H9 (cell line): Measurements from ENCODE around the gene MAPKAPK2. TPM values are rescaled to one million over a fixed set of nuclear protein-coding genes. Genes with fewer than 3 reads are reported as not detected.

ENCODE experiments used
- DNase-seq: peaks from one replicate; pipeline ENCODE4 v3.0.0-alpha.2; 2017
- H2AFZ ChIP-seq: one replicate; pipeline ENCODE4 v1.6.1; 2013; ENCODE audit warnings: mild to moderate bottlenecking, low read length, control low read depth, moderate library complexity
- H2AK5ac ChIP-seq: 2 replicates; pipeline ENCODE4 v1.6.1; 2013; ENCODE audit warnings: low read length, control low read depth, mixed read lengths; ENCODE audit not compliant: insufficient read length
- H2BK120ac ChIP-seq: one replicate; pipeline ENCODE4 v1.6.1; 2013; ENCODE audit warnings: low read depth, mild to moderate bottlenecking, low read length, control low read depth, inconsistent platforms; ENCODE audit not compliant: poor library complexity, severe bottlenecking
- H2BK12ac ChIP-seq: 2 replicates; pipeline ENCODE4 v1.6.1; 2013; ENCODE audit warnings: low read length, control low read depth, mixed read lengths, low read depth; ENCODE audit not compliant: insufficient read length
- H2BK15ac ChIP-seq: 2 replicates; pipeline ENCODE4 v1.6.1; 2013; ENCODE audit warnings: low read depth, low read length, control low read depth
- H2BK20ac ChIP-seq: one replicate; pipeline ENCODE4 v1.6.1; 2013; ENCODE audit warnings: low read depth, mild to moderate bottlenecking, low read length, control low read depth, inconsistent platforms; ENCODE audit not compliant: poor library complexity, severe bottlenecking
- H2BK5ac ChIP-seq: 2 replicates; pipeline ENCODE4 v1.6.1; 2013; ENCODE audit warnings: low read length, control low read depth, mixed read lengths; ENCODE audit not compliant: insufficient read length
- H3K14ac ChIP-seq: 2 replicates; pipeline ENCODE4 v1.6.1; 2013; ENCODE audit warnings: low read length, control low read depth; ENCODE audit not compliant: insufficient read depth
- H3K18ac ChIP-seq: 2 replicates; pipeline ENCODE4 v1.6.1; 2013; ENCODE audit warnings: low read depth, mild to moderate bottlenecking, mixed read lengths, low read length, control low read depth; ENCODE audit not compliant: insufficient read length
- H3K23ac ChIP-seq: 2 replicates; pipeline ENCODE4 v1.6.1; 2013; ENCODE audit warnings: low read length, control low read depth, mixed read lengths, low read depth; ENCODE audit not compliant: insufficient read length
- H3K23me2 ChIP-seq: 2 replicates; pipeline ENCODE4 v1.6.1; 2013; ENCODE audit warnings: low read depth, mild to moderate bottlenecking, mixed read lengths, low read length, control low read depth; ENCODE audit not compliant: insufficient read length, poor library complexity, severe bottlenecking
- H3K27ac ChIP-seq: 2 replicates; pipeline ENCODE4 v1.5.1; 2013; ENCODE audit warnings: low read length, control low read depth, mixed read lengths, low read depth; ENCODE audit not compliant: insufficient read length
- H3K27me3 ChIP-seq: 2 replicates; pipeline ENCODE4 v1.6.1; 2013; ENCODE audit warnings: low read length, control low read depth, inconsistent platforms; ENCODE audit not compliant: insufficient read depth
- H3K4ac ChIP-seq: 2 replicates; pipeline ENCODE4 v1.6.1; 2013; ENCODE audit warnings: low read depth, mild to moderate bottlenecking, control low read depth, inconsistent platforms, low read length, moderate library complexity
- H3K4me1 ChIP-seq: 2 replicates; pipeline ENCODE4 v1.6.1; 2013; ENCODE audit warnings: low read length, control low read depth, inconsistent platforms; ENCODE audit not compliant: insufficient read depth
- H3K4me2 ChIP-seq: 2 replicates; pipeline ENCODE4 v1.6.1; 2013; ENCODE audit warnings: low read length, control low read depth, mixed read lengths; ENCODE audit not compliant: insufficient read length, insufficient read depth
- H3K56ac ChIP-seq: 2 replicates; pipeline ENCODE4 v1.6.1; 2013; ENCODE audit warnings: low read depth, mild to moderate bottlenecking, mixed read lengths, low read length, control low read depth; ENCODE audit not compliant: insufficient read length
- H3K79me1 ChIP-seq: 2 replicates; pipeline ENCODE4 v1.6.1; 2013; ENCODE audit warnings: low read depth, mild to moderate bottlenecking, moderate library complexity, low read length, control low read depth, inconsistent platforms; ENCODE audit not compliant: insufficient read depth, poor library complexity, severe bottlenecking
- H3K79me2 ChIP-seq: 2 replicates; pipeline ENCODE4 v1.6.1; 2013; ENCODE audit warnings: low read length, control low read depth, inconsistent platforms; ENCODE audit not compliant: insufficient read depth
- H3K9ac ChIP-seq: 2 replicates; pipeline ENCODE4 v1.6.1; 2013; ENCODE audit warnings: low read length, control low read depth, mixed read lengths; ENCODE audit not compliant: insufficient read length; ENCODE audit errors: extremely low read depth
- H3K9me3 ChIP-seq: one replicate; pipeline ENCODE4 v1.6.1; 2013; ENCODE audit warnings: low read depth, low read length, inconsistent platforms; ENCODE audit not compliant: control insufficient read depth
- H3T11ph ChIP-seq: one replicate; pipeline ENCODE4 v1.6.1; 2013; ENCODE audit warnings: mild to moderate bottlenecking, low read length, control low read depth, inconsistent platforms
- H4K20me1 ChIP-seq: one replicate; pipeline ENCODE4 v1.6.1; 2013; ENCODE audit not compliant: control insufficient read depth, insufficient read length, insufficient read depth
- H4K5ac ChIP-seq: 2 replicates; pipeline ENCODE4 v1.6.1; 2013; ENCODE audit warnings: low read depth, mild to moderate bottlenecking, mixed read lengths, low read length, control low read depth; ENCODE audit not compliant: insufficient read length
- H4K8ac ChIP-seq: replicated peaks from 2 replicates; pipeline ENCODE4 v1.6.1; 2013; ENCODE audit warnings: low read length, control low read depth, mixed read lengths, low read depth; ENCODE audit not compliant: insufficient read length
- H4K91ac ChIP-seq: 2 replicates; pipeline ENCODE4 v1.6.1; 2013; ENCODE audit warnings: low read depth, mild to moderate bottlenecking, moderate library complexity, mixed read lengths, low read length, control low read depth; ENCODE audit not compliant: insufficient read length
- H3K27ac Mint-ChIP-seq, 3 experiments: 2 replicates in 2 of 3; 3 replicates in 1 of 3; pipeline ENCODE4 v1.8.0; 2020 to 2021; ENCODE audit warnings: mixed read lengths in 3 of 3, mild to moderate bottlenecking in 1 of 3, moderate library complexity in 1 of 3
- H3K27me3 Mint-ChIP-seq: 2 replicates; pipeline ENCODE4 v1.8.0; 2021; ENCODE audit warnings: low read depth, mild to moderate bottlenecking, moderate library complexity, mixed read lengths
- H3K36me3 Mint-ChIP-seq, 3 experiments: 2 replicates in 2 of 3; 3 replicates in 1 of 3; pipeline ENCODE4 v1.8.0; 2020 to 2021; ENCODE audit warnings: low read depth in 3 of 3, mixed read lengths in 3 of 3; ENCODE audit not compliant: insufficient read depth in 1 of 3
- H3K4me1 Mint-ChIP-seq, 2 experiments: 2 replicates each; pipeline ENCODE4 v1.8.0; 2020; ENCODE audit warnings: mixed read lengths in 2 of 2
- H3K4me3 Mint-ChIP-seq, 2 experiments: 2 replicates in 1 of 2; 3 replicates in 1 of 2; pipeline ENCODE4 v1.8.0; 2020 to 2021; ENCODE audit warnings: mild to moderate bottlenecking in 2 of 2, mixed read lengths in 2 of 2, moderate library complexity in 1 of 2
- H3K9me3 Mint-ChIP-seq, 2 experiments: 2 replicates in 1 of 2; 3 replicates in 1 of 2; pipeline ENCODE4 v1.8.0; 2020; ENCODE audit warnings: mild to moderate bottlenecking in 2 of 2, mixed read lengths in 2 of 2, moderate library complexity in 1 of 2
- WGBS: extraction: QIAGEN DNeasy Blood & Tissue Kit; methylation state at CpG from one replicate; pipeline ENCODE4 v1.1.7; 2013; ENCODE audit warnings: missing lambda C conversion rate, low lambda C conversion rate, mixed read lengths; ENCODE audit not compliant: insufficient read length; ENCODE audit errors: extremely low coverage; 5-methylcytosine and 5-hydroxymethylcytosine counted together
- total RNA-seq: library from RNA; stranded (reverse); gene quantifications from 2 replicates; pipeline ENCODE4 v1.2.1, GENCODE V29; 2021
- TF ChIP-seq, protein P1 (sequence below): fragments of 200-600 bp; sonication (generic); conservative IDR thresholded peaks from 3 replicates; pipeline ENCODE4 v1.8.0; 2021; ENCODE audit warnings: antibody characterized with exemption, mild to moderate bottlenecking

Gene MAPKAPK2
- total RNA-seq, 1 experiment from 2014 or later = 50.1 TPM

GRCh38 chr1:206651958-206652890, 32.5 kb upstream of the MAPKAPK2 start:
- no peak overlapping the region for H3K4me3 Mint-ChIP-seq
- Histone ChIP-seq H4K5ac (no peak overlapping the region), H3K56ac (no peak overlapping the region), H3K4me1 (no peaks in the 10 kb centered on the region), H3K9ac (no peak overlapping the region), H3K18ac (no peak overlapping the region), H3K4me2 (no peak overlapping the region), H2BK15ac (no peak overlapping the region), H2BK20ac (no peak overlapping the region), H3K79me2 (no peaks in the 10 kb centered on the region), H4K91ac (no peak overlapping the region), H2BK5ac (no peak overlapping the region), H3K9me3 (no peaks in the 10 kb centered on the region), H4K20me1 (no peaks in the 10 kb centered on the region), H4K8ac (no peak overlapping the region), H3K4ac (no peak overlapping the region), H3K14ac (no peak overlapping the region), H3K23me2 (no peaks in the 10 kb centered on the region), H2AFZ (no peak overlapping the region), H2BK12ac (no peak overlapping the region), H3K79me1 (no peaks in the 10 kb centered on the region), H3K27me3 (no peaks in the 10 kb centered on the region), H2AK5ac (no peak overlapping the region), H2BK120ac (no peak overlapping the region), H3K23ac (no peak overlapping the region), H3K27ac (no peak overlapping the region), H3T11ph (no peak overlapping the region)
- no peak for DNase-seq
- no peak overlapping the region for H3K27ac Mint-ChIP-seq
- H3K9me3 Mint-ChIP-seq = no peaks in the 10 kb centered on the region
- H3K27me3 Mint-ChIP-seq = peaks cover 13% of the 10 kb centered on the region
- peaks cover 2 to 8% (median 7%) of the 10 kb centered on the region in 3 experiments; a peak in 6 of 7 replicates for H3K36me3 Mint-ChIP-seq
- TF ChIP-seq, protein P1, sequence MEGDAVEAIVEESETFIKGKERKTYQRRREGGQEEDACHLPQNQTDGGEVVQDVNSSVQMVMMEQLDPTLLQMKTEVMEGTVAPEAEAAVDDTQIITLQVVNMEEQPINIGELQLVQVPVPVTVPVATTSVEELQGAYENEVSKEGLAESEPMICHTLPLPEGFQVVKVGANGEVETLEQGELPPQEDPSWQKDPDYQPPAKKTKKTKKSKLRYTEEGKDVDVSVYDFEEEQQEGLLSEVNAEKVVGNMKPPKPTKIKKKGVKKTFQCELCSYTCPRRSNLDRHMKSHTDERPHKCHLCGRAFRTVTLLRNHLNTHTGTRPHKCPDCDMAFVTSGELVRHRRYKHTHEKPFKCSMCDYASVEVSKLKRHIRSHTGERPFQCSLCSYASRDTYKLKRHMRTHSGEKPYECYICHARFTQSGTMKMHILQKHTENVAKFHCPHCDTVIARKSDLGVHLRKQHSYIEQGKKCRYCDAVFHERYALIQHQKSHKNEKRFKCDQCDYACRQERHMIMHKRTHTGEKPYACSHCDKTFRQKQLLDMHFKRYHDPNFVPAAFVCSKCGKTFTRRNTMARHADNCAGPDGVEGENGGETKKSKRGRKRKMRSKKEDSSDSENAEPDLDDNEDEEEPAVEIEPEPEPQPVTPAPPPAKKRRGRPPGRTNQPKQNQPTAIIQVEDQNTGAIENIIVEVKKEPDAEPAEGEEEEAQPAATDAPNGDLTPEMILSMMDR = no peak
- peaks cover 0 to under 1% of the 10 kb centered on the region in 2 experiments; a peak in 1 of 4 replicates for H3K4me1 Mint-ChIP-seq
- WGBS = no CpG with 5 or more reads among the region's 5 CpGs
